Endothelial cell of umbilical vein (primary cell): ENCODE data around the gene SULT1C3. TPM values are rescaled to one million over a fixed set of nuclear protein-coding genes. Genes with fewer than 3 reads are reported as not detected.

Source experiments
- BruUV-seq: library from RNA; stranded (reverse); fragments of 400-500 nt; replicated peaks from 2 replicates; lab custom pipeline; 2021; lab: Mats Ljungman, UMichigan
- CTCF ChIA-PET: fragments of 300-600, 350-600 bp; sonication (Branson Sonifier 250); formaldehyde crosslinking; loops from one replicate; lab custom pipeline; 2021; ENCODE audit warnings: antibody characterized with exemption, inconsistent platforms; lab: Charles Lee
- POLR2A ChIA-PET: fragments of 300-600, 350-600 bp; sonication (Branson Sonifier 250); formaldehyde crosslinking; loops from one replicate; lab custom pipeline; 2021; ENCODE audit warnings: antibody characterized with exemption, inconsistent platforms; lab: Charles Lee
- DNase-seq: peaks from one replicate; pipeline ENCODE4 v3.0.0-alpha.2; 2011; ENCODE audit warnings: low read depth, low spot score
- FAIRE-seq: peaks from 2 replicates; lab custom pipeline; 2011; peaks lifted over from hg19 to GRCh38; lab: Jason Lieb, UNC
- H2AFZ ChIP-seq: 2 replicates; pipeline ENCODE4 v1.6.0; 2012; ENCODE audit warnings: low read depth, low read length, control low read depth, inconsistent platforms
- H3K27ac ChIP-seq: 2 replicates; pipeline ENCODE4 v1.5.1; 2011; ENCODE audit warnings: low read depth, mild to moderate bottlenecking, control low read depth, low read length, moderate library complexity; ENCODE audit not compliant: insufficient read depth
- H3K27me3 ChIP-seq, 2 experiments: 2 replicates each; pipeline versions ENCODE4 v1.6.0 to v1.6.1; 2011; ENCODE audit warnings: low read length in 2 of 2, mixed read lengths in 1 of 2; ENCODE audit not compliant: control insufficient read depth in 2 of 2, insufficient read depth in 2 of 2
- H3K36me3 ChIP-seq, 2 experiments: 2 replicates in 1 of 2; 3 replicates in 1 of 2; pipeline ENCODE4 v1.5.1; 2011; ENCODE audit warnings: low read length in 2 of 2, mild to moderate bottlenecking in 1 of 2, moderate library complexity in 1 of 2; ENCODE audit not compliant: control insufficient read depth in 2 of 2, insufficient read depth in 2 of 2; ENCODE audit errors: extremely low read depth in 1 of 2
- H3K4me1 ChIP-seq: 3 replicates; pipeline ENCODE4 v1.5.1; 2011; ENCODE audit warnings: mild to moderate bottlenecking, low read length; ENCODE audit not compliant: control insufficient read depth, insufficient read depth; ENCODE audit errors: extremely low read depth
- H3K4me2 ChIP-seq: 2 replicates; pipeline ENCODE4 v1.6.1; 2011; ENCODE audit warnings: low read length, control low read depth, mixed read lengths; ENCODE audit not compliant: insufficient read depth
- H3K4me3 ChIP-seq, 3 experiments: fragments of 200-600 bp in 1 of 3; sonication (generic), shearing (Covaris generic) in 1 of 3; replicated peaks in 1 of 3; 2 replicates each; pipeline ENCODE4 v1.5.1; 2011 to 2016; ENCODE audit warnings: control low read depth in 3 of 3, low read length in 3 of 3, mild to moderate bottlenecking in 2 of 3, inconsistent platforms in 1 of 3, low read depth in 1 of 3, moderate library complexity in 1 of 3; ENCODE audit not compliant: insufficient read depth in 1 of 3
- H3K79me2 ChIP-seq: 2 replicates; pipeline ENCODE4 v1.6.0; 2012; ENCODE audit warnings: low read length, inconsistent platforms; ENCODE audit not compliant: control insufficient read depth, insufficient read depth
- H3K9ac ChIP-seq: replicated peaks from 2 replicates; pipeline ENCODE3; 2011; ENCODE audit warnings: low read length, control low read depth; ENCODE audit not compliant: insufficient read depth; ENCODE audit errors: extremely low read depth
- H3K9me1 ChIP-seq: replicated peaks from 3 replicates; pipeline ENCODE4 v1.6.0; 2011; ENCODE audit warnings: mild to moderate bottlenecking, low read length; ENCODE audit not compliant: control insufficient read depth, insufficient read depth; ENCODE audit errors: extremely low read depth
- H3K9me3 ChIP-seq: replicated peaks from 2 replicates; pipeline ENCODE4 v1.5.1; 2012; ENCODE audit warnings: low read length, inconsistent platforms; ENCODE audit not compliant: control insufficient read depth, insufficient read depth
- H4K20me1 ChIP-seq: replicated peaks from 2 replicates; pipeline ENCODE3; 2011; ENCODE audit warnings: mild to moderate bottlenecking, low read length; ENCODE audit not compliant: control insufficient read depth, insufficient read depth; ENCODE audit errors: extremely low read depth
- EZH2 ChIP-seq: IDR thresholded peaks from 2 replicates; pipeline ENCODE4 v1.6.1; 2012; ENCODE audit warnings: borderline replicate concordance, low read depth, mild to moderate bottlenecking, moderate library complexity, low read length, inconsistent platforms; ENCODE audit not compliant: severe bottlenecking
- FOS ChIP-seq: IDR thresholded peaks from 2 replicates; pipeline ENCODE4 v1.6.1; 2011; ENCODE audit warnings: mild to moderate bottlenecking, low read length, moderate library complexity, borderline replicate concordance; ENCODE audit not compliant: insufficient read depth
- GATA2 ChIP-seq: IDR thresholded peaks from 2 replicates; pipeline ENCODE4 v1.7.0; 2011; ENCODE audit warnings: low read depth, mild to moderate bottlenecking, moderate library complexity, mixed read lengths, low read length; ENCODE audit not compliant: insufficient read length, insufficient read depth
- JUN ChIP-seq: IDR thresholded peaks from 2 replicates; pipeline ENCODE4 v1.6.1; 2011; ENCODE audit warnings: borderline replicate concordance, low read depth; ENCODE audit not compliant: insufficient read length, insufficient read depth
- MYC ChIP-seq: IDR thresholded peaks from one replicate; pipeline ENCODE4 v1.6.1; 2011; ENCODE audit warnings: mild to moderate bottlenecking, low read depth, low read length
- POLR2A ChIP-seq: IDR thresholded peaks from 2 replicates; pipeline ENCODE4 v1.6.1; 2012; ENCODE audit warnings: low read depth, mild to moderate bottlenecking, control low read depth, low read length
- POLR2AphosphoS5 ChIP-seq: IDR thresholded peaks from 2 replicates; pipeline ENCODE4 v1.6.1; 2012; ENCODE audit warnings: low read depth, mild to moderate bottlenecking, control low read depth, low read length, moderate library complexity; ENCODE audit not compliant: insufficient read depth
- dilution Hi-C: fragments of 300-500 bp; cut with MboI; formaldehyde crosslinking; loops from one replicate; pipeline ENCODE4 v1.15.0; 2019; ENCODE audit warnings: low sequenced_read_pairs; ENCODE audit not compliant: extremely low pct_ligation_motif_present
- intact Hi-C: fragments of 100-400 bp; cut with micrococcal nuclease; formaldehyde crosslinking; loops from one replicate; pipeline ENCODE4 v1.10.0; 2022
- polyA plus RNA-seq, 4 experiments: library from polyadenylated mRNA; depleted of rRNA in 3 of 4; stranded (reverse) in 3 of 4; unstranded in 1 of 4; fragments of >200 nt; gene quantifications; 2 replicates each; pipeline versions ENCODE4 v1.2.1 to v1.2.3, GENCODE V29; 2011 to 2012; ENCODE audit warnings: missing spikeins in 1 of 4
- total RNA-seq: library from RNA; stranded (reverse); gene quantifications from 2 replicates; pipeline ENCODE4 v1.2.3, GENCODE V29; 2021
- TF ChIP-seq, protein P1 (sequence below): IDR thresholded peaks from 2 replicates; pipeline ENCODE4 v1.6.1; 2011; ENCODE audit not compliant: insufficient read depth, insufficient read length
- TF ChIP-seq, protein P2 (sequence below), 2 donors: IDR thresholded peaks; 1 replicate in 1 of 2; 2 replicates in 1 of 2; pipeline ENCODE4 v1.5.1; 2011; ENCODE audit warnings: low read length in 2 of 2, mild to moderate bottlenecking in 2 of 2, moderate library complexity in 2 of 2, control low read depth in 1 of 2, inconsistent platforms in 1 of 2, low read depth in 1 of 2; ENCODE audit not compliant: insufficient read depth in 1 of 2; ENCODE audit errors: extremely low read depth in 1 of 2

Gene SULT1C3
- total and polyA plus RNA-seq, 2 donors (not counting 3 experiments of a cell fraction or from before 2014, with no cell fraction given): not detected

GRCh38 chr2:108243566-108243965 lies 3.8 kb downstream of the SULT1C3 start:
- no TSS peak for BruUV-seq
- TF ChIP-seq, protein P1, sequence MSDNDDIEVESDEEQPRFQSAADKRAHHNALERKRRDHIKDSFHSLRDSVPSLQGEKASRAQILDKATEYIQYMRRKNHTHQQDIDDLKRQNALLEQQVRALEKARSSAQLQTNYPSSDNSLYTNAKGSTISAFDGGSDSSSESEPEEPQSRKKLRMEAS: no peak
- TF ChIP-seq, protein P2, sequence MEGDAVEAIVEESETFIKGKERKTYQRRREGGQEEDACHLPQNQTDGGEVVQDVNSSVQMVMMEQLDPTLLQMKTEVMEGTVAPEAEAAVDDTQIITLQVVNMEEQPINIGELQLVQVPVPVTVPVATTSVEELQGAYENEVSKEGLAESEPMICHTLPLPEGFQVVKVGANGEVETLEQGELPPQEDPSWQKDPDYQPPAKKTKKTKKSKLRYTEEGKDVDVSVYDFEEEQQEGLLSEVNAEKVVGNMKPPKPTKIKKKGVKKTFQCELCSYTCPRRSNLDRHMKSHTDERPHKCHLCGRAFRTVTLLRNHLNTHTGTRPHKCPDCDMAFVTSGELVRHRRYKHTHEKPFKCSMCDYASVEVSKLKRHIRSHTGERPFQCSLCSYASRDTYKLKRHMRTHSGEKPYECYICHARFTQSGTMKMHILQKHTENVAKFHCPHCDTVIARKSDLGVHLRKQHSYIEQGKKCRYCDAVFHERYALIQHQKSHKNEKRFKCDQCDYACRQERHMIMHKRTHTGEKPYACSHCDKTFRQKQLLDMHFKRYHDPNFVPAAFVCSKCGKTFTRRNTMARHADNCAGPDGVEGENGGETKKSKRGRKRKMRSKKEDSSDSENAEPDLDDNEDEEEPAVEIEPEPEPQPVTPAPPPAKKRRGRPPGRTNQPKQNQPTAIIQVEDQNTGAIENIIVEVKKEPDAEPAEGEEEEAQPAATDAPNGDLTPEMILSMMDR (IDR thresholded peaks at IDR 0.05; ENCODE audit: extremely low read depth in 1 of 2, insufficient read depth in 1 of 2, low read depth in 1 of 2, low read length in 2 of 2): no peak
- no peak for TF ChIP-seq FOS
- no peak for TF ChIP-seq JUN
- TF ChIP-seq MYC: no peak
- no peak for TF ChIP-seq EZH2
- no peak for TF ChIP-seq POLR2A
- no peak for TF ChIP-seq POLR2AphosphoS5
- no peak for TF ChIP-seq GATA2
- Histone ChIP-seq H3K27ac (no peak overlapping the region), H3K27me3 (no peaks in the 10 kb centered on the region), H4K20me1 (no peaks in the 10 kb centered on the region), H3K4me2 (no peak overlapping the region), H2AFZ (no peak overlapping the region), H3K9me1 (no peaks in the 10 kb centered on the region), H3K4me3 (no peak overlapping the region), H3K4me1 (no peaks in the 10 kb centered on the region), H3K9me3 (no peaks in the 10 kb centered on the region), H3K79me2 (no peaks in the 10 kb centered on the region), H3K36me3 (no peaks in the 10 kb centered on the region), H3K9ac (no peak overlapping the region)
- ChIA-PET CTCF (no interaction called here), POLR2A (no interaction called here)
- dilution Hi-C loops (no loop called here), intact Hi-C loops (no loop called here)
- DNase-seq (no peak), FAIRE-seq (no peak)
